GM12891 (cell line): ENCODE results near the gene SAP30BP.

Experiments used
- POLR2A ChIP-seq: IDR thresholded peaks from 2 replicates; pipeline ENCODE4 v1.6.1; 2011; ENCODE audit warnings: low read depth, low read length, control low read depth
- TAF1 ChIP-seq: IDR thresholded peaks from 2 replicates; pipeline ENCODE4 v1.6.1; 2011; ENCODE audit warnings: low read depth, low read length, control low read depth

GRCh38 chr17:75724016-75725003 is 57.2 kb downstream of the SAP30BP start:
- TF ChIP-seq TAF1 (no peak), POLR2A (no peak)
